ENCODE measurements around the gene CHST7.

Gene CHST7

GRCh38 chrX:46575586-46575985 is 2.0 kb downstream of the CHST7 start:
- TF ChIP-seq CTCF (IDR thresholded peaks at IDR 0.05) = no peak
- Histone ChIP-seq H3K36me3 (no peaks in the 10 kb centered on the region), H3K4me1 (peaks cover 0 to 23% (median 0%) of the 10 kb centered on the region in 4 donors), H3K27ac (peak overlapping the region; percentile 0 to 35), H3K4me3 (peak overlapping the region; percentile 60 to 73), H3K27me3 (no peaks in the 10 kb centered on the region), H3K9me3 (no peaks in the 10 kb centered on the region)
- intact Hi-C loops (cut with DNase I; ENCODE audit: low total_unique reads) = no loop called here
- DNase-seq = no peak

GRCh38 chrX:46575991-46576392 is 2.4 kb downstream of the CHST7 start:
- DNase-seq = peak; percentile 64 to 72
- Histone ChIP-seq H3K27me3 (no peaks in the 10 kb centered on the region), H3K9me3 (no peaks in the 10 kb centered on the region), H3K4me3 (peak overlapping the region; percentile 60 to 73), H3K36me3 (no peaks in the 10 kb centered on the region), H3K4me1 (peaks cover 0 to 23% (median 0%) of the 10 kb centered on the region in 4 donors), H3K27ac (peak overlapping the region in 1 of 2 donors; percentile 35)
- no peak for TF ChIP-seq CTCF (IDR thresholded peaks at IDR 0.05)
- intact Hi-C loops (cut with DNase I; ENCODE audit: low total_unique reads) = no loop called here

- intact Hi-C loops (cut with DNase I; ENCODE audit: low total_unique reads) = no loop called here
- Histone ChIP-seq H3K9me3 (no peaks in the 10 kb centered on the region), H3K36me3 (no peaks in the 10 kb centered on the region), H3K27me3 (no peaks in the 10 kb centered on the region), H3K4me3 (peak overlapping the region; percentile 60 to 73), H3K4me1 (peaks cover 0 to 23% (median 0%) of the 10 kb centered on the region in 4 donors), H3K27ac (peak overlapping the region in 1 of 2 donors; percentile 35)
- TF ChIP-seq CTCF (IDR thresholded peaks at IDR 0.05) = no peak
- peak; percentile 37 to 64 for DNase-seq
Measured at GRCh38 chrX:46576458-46576857, 2.9 kb downstream of the CHST7 start.

- TF ChIP-seq CTCF (IDR thresholded peaks at IDR 0.05) = no peak
- DNase-seq = no peak
- Histone ChIP-seq H3K27me3 (no peaks in the 10 kb centered on the region), H3K9me3 (no peaks in the 10 kb centered on the region), H3K4me3 (no peak overlapping the region), H3K36me3 (no peaks in the 10 kb centered on the region), H3K27ac (no peak overlapping the region), H3K4me1 (peaks cover 0 to 32% (median 1%) of the 10 kb centered on the region in 4 donors)
- intact Hi-C loops (cut with DNase I; ENCODE audit: low total_unique reads) = no loop called here
Measured at GRCh38 chrX:46577221-46578005, 3.8 kb downstream of the CHST7 start.

- Histone ChIP-seq H3K4me3 (no peak overlapping the region), H3K9me3 (no peaks in the 10 kb centered on the region), H3K4me1 (peaks cover 0 to 51% (median 7%) of the 10 kb centered on the region in 4 donors), H3K36me3 (no peaks in the 10 kb centered on the region), H3K27ac (no peak overlapping the region), H3K27me3 (no peaks in the 10 kb centered on the region)
- intact Hi-C loops (cut with DNase I; ENCODE audit: low total_unique reads) = no loop called here
- no peak for TF ChIP-seq CTCF (IDR thresholded peaks at IDR 0.05)
- no peak for DNase-seq
Measured at GRCh38 chrX:46579250-46579649, 5.7 kb downstream of the CHST7 start.
